HG02938 (cell line): ENCODE measurements around the gene ZNF777.
"Not testable (repeated sequence)": the region's sequence is repeated elsewhere in the genome, so short reads cannot be mapped to it uniquely, and the experiment has no call there.

Source experiments
- ATAC-seq: cut with Tn5 transposase; IDR thresholded peaks from one replicate; pipeline ENCODE4 v1.9.1; 2021; ENCODE audit warnings: mild to moderate bottlenecking, moderate library complexity; ENCODE audit not compliant: unreplicated experiment

Gene ZNF777

GRCh38 chr7:149420006-149420405, 40.9 kb downstream of the ZNF777 start:
- no peak for ATAC-seq

DNA sequence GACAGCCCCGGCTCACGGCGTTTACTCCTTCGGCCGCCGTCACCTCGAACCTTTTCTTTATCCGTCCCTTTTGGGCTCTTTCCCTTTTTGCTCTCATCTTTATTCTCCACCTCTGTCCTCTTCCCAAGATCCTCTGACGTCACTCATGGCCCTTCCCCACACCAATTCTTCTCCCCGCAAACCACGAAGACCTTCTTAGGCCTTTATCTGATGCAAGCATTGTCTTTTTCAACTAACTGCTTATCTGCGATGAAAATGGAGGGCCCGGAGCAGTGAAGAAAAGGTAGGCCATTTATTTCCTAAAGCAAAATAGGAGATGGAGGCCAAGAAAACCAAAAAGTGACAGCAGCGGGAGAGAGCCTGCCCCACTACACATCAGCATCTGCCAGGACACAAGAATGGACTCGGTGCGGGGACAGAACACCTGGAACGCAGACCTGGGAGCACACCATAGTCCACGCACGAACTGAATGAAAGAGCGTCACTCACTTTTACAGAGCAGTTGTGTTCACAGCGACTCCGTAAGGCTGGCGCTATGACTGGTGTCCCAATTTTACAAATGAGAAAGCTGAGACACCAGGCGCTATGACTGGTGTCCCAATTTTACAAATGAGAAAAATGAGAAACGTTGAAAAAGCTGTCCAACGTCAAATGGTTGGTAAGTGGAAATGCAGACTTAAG, 45.3 kb downstream of the ZNF777 start:
- ATAC-seq = no peak

DNA sequence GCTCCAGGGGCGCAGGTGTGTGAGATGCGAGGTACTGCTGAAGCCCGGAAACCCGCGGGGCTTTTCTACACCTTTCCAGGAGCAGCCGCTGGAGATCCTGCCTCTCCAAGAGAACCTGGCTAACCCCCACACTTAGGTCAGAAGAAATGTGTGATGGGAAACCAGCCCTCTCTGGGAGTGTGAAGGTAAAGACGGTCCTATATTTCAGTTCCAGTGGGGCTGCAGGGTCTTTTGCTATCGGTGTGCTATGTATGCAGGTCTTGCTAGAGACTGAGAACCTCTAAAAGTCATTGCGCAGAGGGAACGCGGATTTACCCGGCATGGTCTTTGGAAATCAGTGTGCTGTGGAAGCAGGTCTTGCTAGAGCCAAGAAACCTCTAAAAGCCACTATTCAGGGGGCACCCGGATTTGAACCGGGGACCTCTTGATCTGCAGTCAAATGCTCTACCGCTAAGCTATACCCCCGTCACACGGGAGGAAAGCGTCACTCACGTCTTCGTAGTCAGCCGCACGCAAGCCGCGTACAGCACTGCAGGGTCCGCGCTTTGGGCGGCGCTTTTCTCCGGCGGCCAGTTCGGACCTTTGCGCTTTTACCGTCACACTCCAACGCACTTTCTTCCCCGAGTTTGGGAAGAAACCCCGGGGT, 46.0 kb downstream of the ZNF777 start:
- no peak for ATAC-seq

GRCh38 chr7:149414171-149414570, 46.7 kb downstream of the ZNF777 start:
- no peak for ATAC-seq

DNA sequence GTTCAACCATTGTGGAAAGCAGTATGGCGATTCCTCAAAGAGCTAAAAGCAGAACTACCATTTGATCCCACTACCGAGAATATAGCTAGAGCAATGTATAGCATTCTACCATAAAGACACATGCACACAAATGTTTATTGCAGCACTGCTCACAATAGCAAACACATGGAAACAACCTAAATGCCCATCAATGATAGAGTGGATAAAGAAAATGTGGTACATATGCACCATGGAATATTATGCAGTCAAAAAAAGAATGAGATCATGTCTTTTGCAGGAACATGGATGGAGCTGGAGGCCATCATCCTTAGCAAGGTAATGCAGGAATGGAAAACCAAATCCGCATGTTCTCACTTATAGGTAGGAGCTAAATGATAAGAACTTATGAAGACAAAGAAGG, 47.8 kb downstream of the ZNF777 start:
- ATAC-seq = not testable (repeated sequence)

DNA sequence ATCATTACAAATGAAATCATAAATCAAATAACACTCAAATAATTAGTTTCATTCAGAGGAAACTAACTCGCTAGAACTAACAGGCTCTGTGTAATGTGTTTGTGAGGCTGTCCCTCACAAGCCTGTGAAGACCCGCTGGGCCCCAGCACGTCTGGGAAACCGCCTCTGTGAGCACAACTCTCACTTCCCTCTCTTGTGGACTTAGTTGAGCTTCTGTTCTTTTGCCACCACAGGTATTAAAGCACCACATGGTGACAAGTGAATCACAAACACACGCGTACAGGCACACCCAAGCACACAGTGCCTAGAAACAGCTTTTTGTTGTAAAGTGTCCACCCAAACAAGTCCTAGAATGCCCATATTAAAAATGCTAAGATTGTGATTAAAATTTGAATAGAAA, 51.0 kb downstream of the ZNF777 start:
- peak; percentile 72 for ATAC-seq

DNA sequence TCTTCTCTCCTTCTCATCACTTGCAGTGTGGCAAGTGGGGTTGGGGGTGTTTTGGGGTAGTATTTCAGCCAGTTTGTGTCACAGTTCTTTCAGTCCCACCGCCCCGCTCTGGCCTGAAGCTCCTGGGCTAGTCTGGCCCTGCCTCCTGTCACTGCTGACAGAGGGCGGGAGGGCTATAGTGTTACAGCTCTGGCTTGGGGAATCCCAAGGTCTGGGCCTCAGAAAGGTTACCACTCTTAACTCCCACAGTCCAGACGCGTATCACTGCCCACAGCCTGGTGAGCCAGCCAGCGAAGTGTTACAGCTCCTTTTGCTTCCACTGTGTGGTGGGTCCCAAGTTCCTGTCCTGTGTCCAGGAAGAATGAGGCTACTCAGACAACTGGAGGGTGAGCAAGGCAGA, 56.0 kb downstream of the ZNF777 start:
- ATAC-seq = no peak

GRCh38 chr7:149404396-149404795, 56.5 kb downstream of the ZNF777 start:
- ATAC-seq = no peak

DNA sequence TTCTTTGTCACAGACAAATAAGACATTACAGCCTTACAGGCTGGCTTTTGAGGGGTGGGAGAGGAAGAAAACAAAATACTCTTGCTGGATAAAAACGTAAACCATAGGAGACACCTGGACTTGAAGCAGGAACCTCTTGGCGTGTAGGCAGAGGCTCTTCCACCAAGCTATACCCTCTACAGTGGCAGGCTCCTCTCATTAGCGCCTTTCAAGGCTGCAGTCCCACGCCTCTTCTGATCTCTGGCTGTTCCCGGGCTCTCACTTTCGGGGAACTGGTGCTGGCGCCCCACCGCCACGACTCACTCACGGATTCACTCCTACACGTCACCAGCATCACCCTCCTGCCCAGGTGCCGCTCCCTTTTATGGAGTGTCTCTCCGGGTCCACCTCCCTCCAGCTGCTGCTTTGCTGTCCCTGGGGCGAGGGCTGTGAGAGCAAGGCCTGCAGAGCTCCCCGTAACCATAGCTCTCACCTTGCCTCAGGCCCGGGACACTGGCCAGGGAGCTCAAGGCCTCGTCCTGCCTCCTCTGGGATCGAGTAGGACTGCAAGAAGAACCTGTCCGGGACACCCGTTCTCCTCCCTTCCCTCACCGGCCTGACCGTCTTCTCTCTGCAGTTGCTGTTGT, 62.6 kb downstream of the ZNF777 start:
- ATAC-seq = no peak

GRCh38 chr7:149397470-149398043, 63.3 kb downstream of the ZNF777 start:
- no peak for ATAC-seq

DNA sequence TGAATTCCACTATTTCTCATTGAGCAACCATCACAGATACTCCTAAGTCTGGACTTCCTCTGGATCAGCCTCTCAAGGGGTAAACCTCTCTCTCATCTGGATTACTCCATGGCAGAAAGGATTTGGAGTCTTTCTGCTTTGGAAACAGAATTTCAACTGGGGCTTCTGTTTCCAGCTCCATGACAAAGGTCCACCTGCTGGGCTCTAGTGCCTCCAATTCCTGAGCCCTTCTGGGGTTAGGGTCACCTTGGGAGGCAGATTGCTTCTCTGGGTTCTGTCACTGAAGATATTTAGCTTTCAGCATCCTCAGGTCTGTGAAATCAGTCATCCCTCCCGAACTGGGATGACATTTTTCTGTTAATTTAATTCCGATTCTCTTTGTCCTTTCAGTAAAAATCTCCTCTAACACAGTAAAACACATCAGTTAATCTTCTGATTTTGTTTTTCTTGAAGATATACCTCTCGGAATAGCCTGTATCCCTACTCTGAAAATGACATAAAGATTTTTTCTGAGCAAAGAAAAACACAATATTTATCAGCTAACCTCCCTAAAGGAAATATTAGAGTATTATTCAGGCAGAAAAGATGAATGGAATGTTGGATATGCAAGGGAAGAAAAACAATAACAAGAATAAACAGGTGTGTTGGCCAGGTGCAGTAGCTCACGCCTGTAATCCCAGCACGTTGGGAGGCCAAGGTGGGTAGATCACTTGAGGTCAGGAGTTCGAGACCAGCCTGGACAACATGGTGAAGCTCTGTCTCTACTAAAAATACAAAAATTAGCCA, 72.1 kb downstream of the ZNF777 start:
- not testable (repeated sequence) for ATAC-seq

GRCh38 chr7:149386514-149386913, 74.3 kb downstream of the ZNF777 start:
- ATAC-seq = not testable (repeated sequence)

GRCh38 chr7:149385195-149385950, 75.5 kb downstream of the ZNF777 start:
- no peak for ATAC-seq
